HepG2 (cell line): ENCODE data around the gene GRB2. TPM values are rescaled to one million over a fixed set of nuclear protein-coding genes. Genes with fewer than 3 reads are reported as not detected.

ENCODE experiments used
- ARNT ChIP-seq: fragments of 450-650 bp; IDR thresholded peaks from 2 replicates; pipeline ENCODE4 v1.6.1; 2017
- ATM ChIP-seq: fragments of 450-650 bp; IDR thresholded peaks from 2 replicates; pipeline ENCODE4 v1.7.1; 2017; ENCODE audit warnings: mild to moderate bottlenecking, borderline replicate concordance
- BCL6 ChIP-seq: IDR thresholded peaks from 2 replicates; pipeline ENCODE4 v1.6.1; 2016; ENCODE audit warnings: missing genetic modification reagents, missing compliant biosample characterization
- JUND ChIP-seq: sonication (generic); formaldehyde crosslinking; IDR thresholded peaks from 2 replicates; pipeline ENCODE4 v1.8.0; 2022; ENCODE audit warnings: mild to moderate bottlenecking, missing genetic modification reagents
- KLF9 ChIP-seq: IDR thresholded peaks from 2 replicates; pipeline ENCODE4 v1.6.1; 2016; ENCODE audit warnings: low read depth
- MYNN ChIP-seq: sonication (generic); formaldehyde crosslinking; IDR thresholded peaks from 2 replicates; pipeline ENCODE4 v1.4.0; 2020; ENCODE audit warnings: mild to moderate bottlenecking, low read depth, missing genetic modification reagents
- NR1H2 ChIP-seq: sonication (generic); formaldehyde crosslinking; IDR thresholded peaks from 2 replicates; pipeline ENCODE4 v1.8.1; 2022; ENCODE audit warnings: low read depth, missing genetic modification reagents, borderline replicate concordance
- REPIN1 ChIP-seq: sonication (generic); formaldehyde crosslinking; IDR thresholded peaks from 2 replicates; pipeline ENCODE4 v1.8.0; 2022; ENCODE audit warnings: missing genetic modification reagents, low read depth, mild to moderate bottlenecking, borderline replicate concordance
- RORA ChIP-seq: sonication (generic); formaldehyde crosslinking; IDR thresholded peaks from 2 replicates; pipeline ENCODE4 v1.5.0; 2020; ENCODE audit warnings: mild to moderate bottlenecking, missing genetic modification reagents, moderate library complexity
- ZFYVE20 ChIP-seq: sonication (generic); formaldehyde crosslinking; IDR thresholded peaks from 2 replicates; pipeline ENCODE4 v1.8.0; 2023; ENCODE audit warnings: low read depth, mild to moderate bottlenecking, moderate library complexity, missing genetic modification reagents, borderline replicate concordance
- ZNF350 ChIP-seq: sonication (generic); formaldehyde crosslinking; IDR thresholded peaks from 2 replicates; pipeline ENCODE4 v1.4.0; 2020; ENCODE audit warnings: mild to moderate bottlenecking, low read depth, missing genetic modification reagents, borderline replicate concordance
- ZNF468 ChIP-seq: sonication (generic); formaldehyde crosslinking; IDR thresholded peaks from 2 replicates; pipeline ENCODE4 v1.8.0; 2022; ENCODE audit warnings: mild to moderate bottlenecking, moderate library complexity, missing genetic modification reagents
- ZNF615 ChIP-seq: sonication (generic); formaldehyde crosslinking; IDR thresholded peaks from 2 replicates; pipeline ENCODE4 v1.5.0; 2020; ENCODE audit warnings: mild to moderate bottlenecking, missing genetic modification reagents, borderline replicate concordance
- polyA plus RNA-seq, 8 experiments: library from polyadenylated mRNA; depleted of rRNA in 3 of 8; stranded (reverse) in 7 of 8; unstranded in 1 of 8; fragments of >200 nt; fragmentation: Illumina TruSeq in 4 of 8; extraction: Trizol in 4 of 8; gene quantifications; 2 replicates each; pipeline versions ENCODE4 v1.2.1 to v1.2.3, GENCODE V29; 2011 to 2016; ENCODE audit warnings: low read depth in 4 of 8, missing spikeins in 1 of 8, mixed read lengths in 1 of 8; ENCODE audit not compliant: insufficient read depth in 1 of 8
- total RNA-seq, 5 experiments: library from RNA; depleted of rRNA; stranded (reverse); fragments of >200 nt; fragmentation: Illumina TruSeq; extraction: Trizol; gene quantifications; 2 replicates each; pipeline ENCODE4 v1.2.3, GENCODE V29; 2016; ENCODE audit warnings: low read depth in 1 of 5
- TF ChIP-seq, protein P1 (sequence below): sonication (generic); formaldehyde crosslinking; IDR thresholded peaks from 2 replicates; pipeline ENCODE4 v1.5.1; 2020; ENCODE audit warnings: mild to moderate bottlenecking, missing genetic modification reagents
- TF ChIP-seq, protein P2 (sequence below): sonication (generic); formaldehyde crosslinking; IDR thresholded peaks from 2 replicates; pipeline ENCODE4 v1.5.0; 2020; ENCODE audit warnings: missing genetic modification reagents, mild to moderate bottlenecking, borderline replicate concordance
- TF ChIP-seq, protein P3 (sequence below): sonication (generic); formaldehyde crosslinking; IDR thresholded peaks from 2 replicates; pipeline ENCODE4 v1.4.0; 2020; ENCODE audit warnings: missing genetic modification reagents
- TF ChIP-seq, protein P4 (sequence below): sonication (generic); formaldehyde crosslinking; IDR thresholded peaks from 2 replicates; pipeline ENCODE4 v1.4.0; 2020; ENCODE audit warnings: missing genetic modification reagents, borderline replicate concordance

Gene GRB2
- total and polyA plus RNA-seq, 2 of the 13 experiments (the other 11 are each of a cell fraction or from before 2014, with no cell fraction given): 84.6 to 92.3 TPM

DNA sequence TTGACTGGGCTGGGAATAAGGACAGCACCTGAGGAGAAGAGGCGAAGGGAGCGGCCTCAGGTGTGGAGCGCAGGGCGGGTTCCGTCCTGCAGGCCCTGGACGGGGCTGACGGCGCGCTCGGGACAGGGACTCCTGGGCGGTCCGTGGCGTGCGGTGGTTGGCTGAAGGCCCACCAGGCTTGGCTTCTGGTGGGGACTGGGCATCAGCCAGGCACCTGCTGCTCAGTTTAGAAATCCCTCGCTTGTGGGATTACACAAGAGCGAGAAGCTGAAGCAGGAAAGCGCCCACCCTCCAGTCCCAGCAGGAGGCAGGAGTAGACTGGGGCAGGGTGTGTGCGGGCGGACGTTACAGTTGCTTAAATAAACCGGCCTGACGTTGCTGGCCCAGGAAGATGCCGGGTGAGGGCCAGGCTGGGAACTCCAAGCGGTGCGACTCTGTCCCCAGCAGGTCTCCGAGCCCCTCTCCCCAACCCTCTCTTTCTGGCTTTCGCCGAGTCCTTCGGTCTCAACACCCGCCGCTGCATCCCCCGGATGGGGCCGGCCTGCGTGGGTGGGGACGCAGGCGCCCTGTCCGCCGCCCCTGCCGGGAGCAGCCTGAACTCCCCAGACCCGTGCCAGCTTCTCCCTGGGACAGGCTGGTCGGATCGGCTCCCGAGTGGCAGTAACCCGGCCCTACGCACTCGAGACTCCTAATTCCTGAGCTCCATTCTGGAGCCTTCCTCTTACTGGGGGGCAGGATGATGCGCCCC, 135.1 kb downstream of the GRB2 start (continued):
- TF ChIP-seq, protein P1, sequence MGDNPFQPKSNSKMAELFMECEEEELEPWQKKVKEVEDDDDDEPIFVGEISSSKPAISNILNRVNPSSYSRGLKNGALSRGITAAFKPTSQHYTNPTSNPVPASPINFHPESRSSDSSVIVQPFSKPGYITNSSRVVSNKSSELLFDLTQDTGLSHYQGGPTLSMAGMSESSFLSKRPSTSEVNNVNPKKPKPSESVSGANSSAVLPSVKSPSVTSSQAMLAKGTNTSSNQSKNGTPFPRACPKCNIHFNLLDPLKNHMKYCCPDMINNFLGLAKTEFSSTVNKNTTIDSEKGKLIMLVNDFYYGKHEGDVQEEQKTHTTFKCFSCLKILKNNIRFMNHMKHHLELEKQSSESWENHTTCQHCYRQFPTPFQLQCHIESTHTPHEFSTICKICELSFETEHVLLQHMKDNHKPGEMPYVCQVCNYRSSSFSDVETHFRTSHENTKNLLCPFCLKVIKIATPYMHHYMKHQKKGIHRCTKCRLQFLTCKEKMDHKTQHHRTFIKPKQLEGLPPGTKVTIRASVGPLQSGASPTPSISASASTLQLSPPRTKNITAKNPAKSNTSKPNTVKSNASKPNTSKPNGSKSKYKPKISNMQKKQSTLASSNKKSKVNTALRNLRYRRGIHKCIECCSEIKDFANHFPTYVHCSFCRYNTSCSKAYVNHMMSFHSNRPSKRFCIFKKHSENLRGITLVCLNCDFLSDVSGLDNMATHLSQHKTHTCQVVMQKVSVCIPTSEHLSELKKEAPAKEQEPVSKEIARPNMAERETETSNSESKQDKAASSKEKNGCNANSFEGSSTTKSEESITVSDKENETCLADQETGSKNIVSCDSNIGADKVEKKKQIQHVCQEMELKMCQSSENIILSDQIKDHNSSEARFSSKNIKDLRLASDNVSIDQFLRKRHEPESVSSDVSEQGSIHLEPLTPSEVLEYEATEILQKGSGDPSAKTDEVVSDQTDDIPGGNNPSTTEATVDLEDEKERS (CRISPR knock-in tag): no peak; the same call in none of the 2 replicates
- TF ChIP-seq ZFYVE20 (CRISPR knock-in tag) (no peak; the same call in 1 of the 2 replicates), BCL6 (CRISPR knock-in tag) (0 out of 2 replicates have a peak, but pooled peaks have one; percentile 5), ATM (no peak), RORA (no peak), REPIN1 (no peak), ZNF615 (CRISPR knock-in tag) (no peak), ZNF350 (CRISPR knock-in tag) (peak; percentile 86; the same call in 1 of the 2 replicates), ZNF468 (no peak), KLF9 (CRISPR knock-in tag) (no peak), NR1H2 (no peak), ARNT (no peak), JUND (CRISPR knock-in tag) (no peak), MYNN (CRISPR knock-in tag) (no peak; the same call in 1 of the 2 replicates)
- TF ChIP-seq, protein P2, sequence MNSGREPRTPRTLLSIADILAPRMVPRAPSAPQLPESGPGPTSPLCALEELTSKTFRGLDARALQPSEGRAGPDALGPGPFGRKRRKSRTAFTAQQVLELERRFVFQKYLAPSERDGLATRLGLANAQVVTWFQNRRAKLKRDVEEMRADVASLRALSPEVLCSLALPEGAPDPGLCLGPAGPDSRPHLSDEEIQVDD: no peak
- TF ChIP-seq, protein P3, sequence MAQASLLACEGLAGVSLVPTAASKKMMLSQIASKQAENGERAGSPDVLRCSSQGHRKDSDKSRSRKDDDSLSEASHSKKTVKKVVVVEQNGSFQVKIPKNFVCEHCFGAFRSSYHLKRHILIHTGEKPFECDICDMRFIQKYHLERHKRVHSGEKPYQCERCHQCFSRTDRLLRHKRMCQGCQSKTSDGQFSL: no peak
- TF ChIP-seq, protein P4, sequence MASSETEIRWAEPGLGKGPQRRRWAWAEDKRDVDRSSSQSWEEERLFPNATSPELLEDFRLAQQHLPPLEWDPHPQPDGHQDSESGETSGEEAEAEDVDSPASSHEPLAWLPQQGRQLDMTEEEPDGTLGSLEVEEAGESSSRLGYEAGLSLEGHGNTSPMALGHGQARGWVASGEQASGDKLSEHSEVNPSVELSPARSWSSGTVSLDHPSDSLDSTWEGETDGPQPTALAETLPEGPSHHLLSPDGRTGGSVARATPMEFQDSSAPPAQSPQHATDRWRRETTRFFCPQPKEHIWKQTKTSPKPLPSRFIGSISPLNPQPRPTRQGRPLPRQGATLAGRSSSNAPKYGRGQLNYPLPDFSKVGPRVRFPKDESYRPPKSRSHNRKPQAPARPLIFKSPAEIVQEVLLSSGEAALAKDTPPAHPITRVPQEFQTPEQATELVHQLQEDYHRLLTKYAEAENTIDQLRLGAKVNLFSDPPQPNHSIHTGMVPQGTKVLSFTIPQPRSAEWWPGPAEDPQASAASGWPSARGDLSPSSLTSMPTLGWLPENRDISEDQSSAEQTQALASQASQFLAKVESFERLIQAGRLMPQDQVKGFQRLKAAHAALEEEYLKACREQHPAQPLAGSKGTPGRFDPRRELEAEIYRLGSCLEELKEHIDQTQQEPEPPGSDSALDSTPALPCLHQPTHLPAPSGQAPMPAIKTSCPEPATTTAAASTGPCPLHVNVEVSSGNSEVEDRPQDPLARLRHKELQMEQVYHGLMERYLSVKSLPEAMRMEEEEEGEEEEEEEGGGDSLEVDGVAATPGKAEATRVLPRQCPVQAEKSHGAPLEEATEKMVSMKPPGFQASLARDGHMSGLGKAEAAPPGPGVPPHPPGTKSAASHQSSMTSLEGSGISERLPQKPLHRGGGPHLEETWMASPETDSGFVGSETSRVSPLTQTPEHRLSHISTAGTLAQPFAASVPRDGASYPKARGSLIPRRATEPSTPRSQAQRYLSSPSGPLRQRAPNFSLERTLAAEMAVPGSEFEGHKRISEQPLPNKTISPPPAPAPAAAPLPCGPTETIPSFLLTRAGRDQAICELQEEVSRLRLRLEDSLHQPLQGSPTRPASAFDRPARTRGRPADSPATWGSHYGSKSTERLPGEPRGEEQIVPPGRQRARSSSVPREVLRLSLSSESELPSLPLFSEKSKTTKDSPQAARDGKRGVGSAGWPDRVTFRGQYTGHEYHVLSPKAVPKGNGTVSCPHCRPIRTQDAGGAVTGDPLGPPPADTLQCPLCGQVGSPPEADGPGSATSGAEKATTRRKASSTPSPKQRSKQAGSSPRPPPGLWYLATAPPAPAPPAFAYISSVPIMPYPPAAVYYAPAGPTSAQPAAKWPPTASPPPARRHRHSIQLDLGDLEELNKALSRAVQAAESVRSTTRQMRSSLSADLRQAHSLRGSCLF (CRISPR knock-in tag): no peak
